ENCODE data around the gene DMXL1.

DMXL1 gene

GRCh38 chr5:119270960-119271757 is 200.3 kb downstream of the DMXL1 start (continued):
- no peak for TF ChIP-seq ZNF449 (tag by site-specific recombination; IDR thresholded peaks at IDR 0.05)
- no peak for TF ChIP-seq REPIN1 (tag by site-specific recombination; IDR thresholded peaks at IDR 0.05; ENCODE audit: low read depth)
- TF ChIP-seq YY2 (tag by site-specific recombination; IDR thresholded peaks at IDR 0.05): no peak
- TF ChIP-seq ZNF623 (tag by site-specific recombination; IDR thresholded peaks at IDR 0.05): no peak
- no peak for TF ChIP-seq ZNF677 (tag by site-specific recombination; IDR thresholded peaks at IDR 0.05)
- no peak for TF ChIP-seq ZNF629 (tag by site-specific recombination; IDR thresholded peaks at IDR 0.05)
- TF ChIP-seq ZNF785 (tag by site-specific recombination; IDR thresholded peaks at IDR 0.05): no peak
- no peak for TF ChIP-seq ZNF23 (tag by site-specific recombination; IDR thresholded peaks at IDR 0.05; ENCODE audit: borderline replicate concordance)
- no peak for TF ChIP-seq GLI2 (tag by site-specific recombination; IDR thresholded peaks at IDR 0.05; ENCODE audit: borderline replicate concordance, low read depth)
- no peak for TF ChIP-seq KLF8 (tag by site-specific recombination; IDR thresholded peaks at IDR 0.05)
- TF ChIP-seq ZNF24 (tag by site-specific recombination; IDR thresholded peaks at IDR 0.05): no peak
- TF ChIP-seq ZNF560 (tag by site-specific recombination; IDR thresholded peaks at IDR 0.05; ENCODE audit: borderline replicate concordance): no peak
- no peak for TF ChIP-seq ZNF791 (tag by site-specific recombination; IDR thresholded peaks at IDR 0.05)
- TF ChIP-seq PRDM4 (tag by site-specific recombination; IDR thresholded peaks at IDR 0.05): no peak
- TF ChIP-seq YY1 (tag by site-specific recombination; IDR thresholded peaks at IDR 0.05): no peak
- TF ChIP-seq SP7 (tag by site-specific recombination; IDR thresholded peaks at IDR 0.05): peak; percentile 17; the same call in 1 of the 2 replicates
- TF ChIP-seq ZNF654 (tag by site-specific recombination; IDR thresholded peaks at IDR 0.05; ENCODE audit: low read depth): no peak
- no peak for TF ChIP-seq ZIC2 (tag by site-specific recombination; IDR thresholded peaks at IDR 0.05)
- TF ChIP-seq IKZF3 (tag by site-specific recombination; IDR thresholded peaks at IDR 0.05): 0 out of 2 replicates have a peak, but pooled peaks have one; percentile 1
- TF ChIP-seq KLF10 (tag by site-specific recombination; IDR thresholded peaks at IDR 0.05): no peak
- no peak for TF ChIP-seq REST (tag by site-specific recombination; IDR thresholded peaks at IDR 0.05)
- no peak for TF ChIP-seq ZBTB21 (tag by site-specific recombination; IDR thresholded peaks at IDR 0.05)
- no peak for TF ChIP-seq ZNF580 (tag by site-specific recombination; IDR thresholded peaks at IDR 0.05)
- TF ChIP-seq ZNF600 (tag by site-specific recombination; IDR thresholded peaks at IDR 0.05): peak; percentile 22; the same call in 1 of the 2 replicates
- no peak for TF ChIP-seq ZNF366 (tag by site-specific recombination; conservative IDR thresholded peaks at IDR 0.05)
- no peak for TF ChIP-seq ZNF18 (tag by site-specific recombination; IDR thresholded peaks at IDR 0.05)
- TF ChIP-seq ZNF585B (tag by site-specific recombination; IDR thresholded peaks at IDR 0.05): no peak

Data from HEK293 (cell line).